ENCODE data around the gene METTL3.

GRCh38 chr14:21543963-21544362, 32.8 kb upstream of the METTL3 start:
- TF ChIP-seq CTCF (IDR thresholded peaks at IDR 0.05) (no peak), POLR2A (IDR thresholded peaks at IDR 0.05) (no peak)

Data from thyroid gland (tissue), 4 donors.